SK-N-SH (cell line): ENCODE data around the gene ZDHHC14. TPM values are rescaled to one million over a fixed set of nuclear protein-coding genes. Genes with fewer than 3 reads are reported as not detected.

Source experiments
- CTCF ChIA-PET: fragments of 300-600, 350-600 bp; formaldehyde crosslinking; extraction: SDS; loops from one replicate; lab custom pipeline; 2021; lab: Yijun Ruan, JAX
- POLR2A ChIA-PET: fragments of 350-600 bp; sonication (Branson Sonifier 250); formaldehyde crosslinking; extraction: SDS; loops from one replicate; lab custom pipeline; 2020; ENCODE audit warnings: antibody characterized with exemption, inconsistent platforms; lab: Yijun Ruan, JAX
- DNase-seq: peaks from one replicate; pipeline ENCODE4 v3.0.0; 2012
- H2AFZ ChIP-seq: fragments of 200-600 bp; sonication (generic); 2 replicates; pipeline ENCODE4 v1.8.1; 2016; ENCODE audit warnings: antibody characterized with exemption, mild to moderate bottlenecking, low read depth
- H3F3A ChIP-seq: fragments of 200-600 bp; sonication (generic); replicated peaks from 2 replicates; pipeline ENCODE3; 2016; ENCODE audit warnings: antibody characterized with exemption, mild to moderate bottlenecking; ENCODE audit not compliant: insufficient read depth
- H3K27ac ChIP-seq, 2 experiments: fragments of 200-500 bp in 1 of 2; fragments of 200-600 bp in 1 of 2; sonication (Bioruptor generic) in 1 of 2; sonication (generic), shearing (Covaris generic) in 1 of 2; 2 replicates each; pipeline versions ENCODE4 v1.5.1 to v1.6.1; 2014 to 2016; ENCODE audit warnings: low read depth in 2 of 2, inconsistent platforms in 1 of 2, low read length in 1 of 2, mild to moderate bottlenecking in 1 of 2, mixed read lengths in 1 of 2
- H3K27me3 ChIP-seq: fragments of 200-600 bp; sonication (generic), shearing (Covaris generic); 2 replicates; pipeline ENCODE4 v1.6.1; 2016; ENCODE audit warnings: mixed run types; ENCODE audit not compliant: insufficient read depth
- H3K36me3 ChIP-seq, 2 experiments: fragments of 200-500 bp in 1 of 2; fragments of 200-600 bp in 1 of 2; sonication (Bioruptor generic) in 1 of 2; sonication (generic) in 1 of 2; replicated peaks in 1 of 2; 2 replicates each; pipeline versions ENCODE3 to v1.5.1; 2014 to 2016; ENCODE audit warnings: low read length in 1 of 2, mild to moderate bottlenecking in 1 of 2; ENCODE audit not compliant: insufficient read depth in 2 of 2, control insufficient read depth in 1 of 2
- H3K4me1 ChIP-seq, 2 experiments: fragments of 200-500 bp in 1 of 2; fragments of 200-600 bp in 1 of 2; sonication (Bioruptor generic) in 1 of 2; sonication (generic), shearing (Covaris generic) in 1 of 2; 2 replicates each; pipeline versions ENCODE4 v1.5.1 to v1.6.1; 2014 to 2016; ENCODE audit warnings: low read depth in 1 of 2, low read length in 1 of 2, mixed run types in 1 of 2; ENCODE audit not compliant: insufficient read depth in 2 of 2, control insufficient read depth in 1 of 2
- H3K4me2 ChIP-seq: fragments of 200-600 bp; sonication (generic), shearing (Covaris generic); 2 replicates; pipeline ENCODE4 v1.6.1; 2017; ENCODE audit warnings: mixed run types
- H3K4me3 ChIP-seq, 2 experiments: fragments of 200-500 bp in 1 of 2; fragments of 200-600 bp in 1 of 2; sonication (Bioruptor generic) in 1 of 2; sonication (generic), shearing (Covaris generic) in 1 of 2; 2 replicates each; pipeline versions ENCODE4 v1.5.1 to v1.8.1; 2014 to 2016; ENCODE audit warnings: low read depth in 2 of 2, inconsistent platforms in 1 of 2, low read length in 1 of 2, mild to moderate bottlenecking in 1 of 2, mixed read lengths in 1 of 2, moderate library complexity in 1 of 2
- H3K79me2 ChIP-seq: fragments of 200-600 bp; sonication (generic); 2 replicates; pipeline ENCODE4 v1.8.1; 2017; ENCODE audit warnings: mild to moderate bottlenecking; ENCODE audit not compliant: insufficient read depth
- H3K9ac ChIP-seq: fragments of 200-600 bp; sonication (generic); 2 replicates; pipeline ENCODE4 v1.6.1; 2017; ENCODE audit warnings: mixed run types
- H3K9me2 ChIP-seq: fragments of 200-600 bp; sonication (generic); 2 replicates; pipeline ENCODE4 v1.6.1; 2017; ENCODE audit warnings: mixed run types
- H3K9me3 ChIP-seq: fragments of 200-600 bp; sonication (generic); 2 replicates; pipeline ENCODE4 v1.6.1; 2017; ENCODE audit warnings: mixed run types, mild to moderate bottlenecking, moderate library complexity
- H4K20me1 ChIP-seq: fragments of 200-600 bp; sonication (generic); 2 replicates; pipeline ENCODE4 v1.6.1; 2017; ENCODE audit warnings: mild to moderate bottlenecking, mixed run types; ENCODE audit not compliant: insufficient read depth
- EP300 ChIP-seq, 2 experiments: IDR thresholded peaks; 2 replicates each; pipeline versions ENCODE4 v1.4.0 to v1.6.1; 2012; ENCODE audit warnings: borderline replicate concordance in 1 of 2, low read depth in 1 of 2, low read length in 1 of 2
- EZH2phosphoT487 ChIP-seq: fragments of 200-600 bp; sonication (generic); IDR thresholded peaks from 2 replicates; pipeline ENCODE4 v1.6.1; 2017; ENCODE audit warnings: low read depth, mixed run types, mild to moderate bottlenecking, antibody characterized with exemption, moderate library complexity, borderline replicate concordance
- JUND ChIP-seq: IDR thresholded peaks from 2 replicates; pipeline ENCODE4 v1.4.0; 2012
- MXI1 ChIP-seq: IDR thresholded peaks from 2 replicates; pipeline ENCODE4 v1.6.1; 2012; ENCODE audit warnings: mild to moderate bottlenecking, low read depth, low read length, improper control_type of control experiment
- NFIC ChIP-seq: IDR thresholded peaks from 2 replicates; pipeline ENCODE4 v1.4.0; 2012; ENCODE audit warnings: borderline replicate concordance
- NRF1 ChIP-seq: IDR thresholded peaks from 2 replicates; pipeline ENCODE4 v1.6.1; 2012; ENCODE audit warnings: low read depth, mild to moderate bottlenecking, low read length
- POLR2AphosphoS5 ChIP-seq: IDR thresholded peaks from 2 replicates; pipeline ENCODE4 v1.6.1; 2012; ENCODE audit warnings: low read depth, low read length
- RAD21 ChIP-seq: IDR thresholded peaks from 2 replicates; pipeline ENCODE4 v1.6.1; 2012; ENCODE audit warnings: mild to moderate bottlenecking, low read length
- RCOR1 ChIP-seq: fragments of 150-350 bp; IDR thresholded peaks from 2 replicates; pipeline ENCODE4 v1.6.1; 2017; ENCODE audit warnings: antibody characterized with exemption, low read length
- SIN3A ChIP-seq: IDR thresholded peaks from 2 replicates; pipeline ENCODE4 v1.6.1; 2012; ENCODE audit warnings: low read depth, mild to moderate bottlenecking, low read length, moderate library complexity, borderline replicate concordance
- SMC3 ChIP-seq: IDR thresholded peaks from 2 replicates; pipeline ENCODE4 v1.6.1; 2012; ENCODE audit warnings: low read depth, low read length, improper control_type of control experiment
- TAF1 ChIP-seq: IDR thresholded peaks from 2 replicates; pipeline ENCODE4 v1.6.1; 2012; ENCODE audit warnings: low read depth, mild to moderate bottlenecking, low read length, moderate library complexity, borderline replicate concordance
- TEAD4 ChIP-seq: IDR thresholded peaks from 2 replicates; pipeline ENCODE4 v1.4.0; 2012; ENCODE audit warnings: mild to moderate bottlenecking, borderline replicate concordance; ENCODE audit not compliant: insufficient read depth
- WGBS: methylation state at CpG from one replicate; pipeline ENCODE4 v1.1.6; 2017; ENCODE audit warnings: low lambda C conversion rate; 5-methylcytosine and 5-hydroxymethylcytosine counted together
- polyA plus RNA-seq, 3 experiments: library from polyadenylated mRNA; depleted of rRNA; stranded (reverse); fragments of >200 nt; gene quantifications; 2 replicates each; pipeline ENCODE4 v1.2.3, GENCODE V29; 2012
- TF ChIP-seq, protein P1 (sequence below): IDR thresholded peaks from 2 replicates; pipeline ENCODE4 v1.4.0; 2012; ENCODE audit warnings: low read depth, borderline replicate concordance
- TF ChIP-seq, protein P2 (sequence below): fragments of 200-600 bp; sonication (generic); IDR thresholded peaks from 2 replicates; pipeline ENCODE4 v1.6.1; 2017; ENCODE audit warnings: antibody characterized with exemption, mild to moderate bottlenecking, moderate library complexity
- TF ChIP-seq, protein P3 (sequence below): IDR thresholded peaks from 2 replicates; pipeline ENCODE4 v1.4.0; 2012; ENCODE audit warnings: low read depth
- TF ChIP-seq, protein P4 (sequence below): fragments of 150-350 bp; IDR thresholded peaks from 2 replicates; pipeline ENCODE4 v1.6.1; 2016; ENCODE audit warnings: mild to moderate bottlenecking, low read depth, low read length
- TF ChIP-seq, protein P5 (sequence below): IDR thresholded peaks from 2 replicates; pipeline ENCODE4; 2012

The ZDHHC14 gene
- polyA plus RNA-seq, 1 of the 3 experiments (the other 2 are of a cell fraction): 5.4 TPM

DNA sequence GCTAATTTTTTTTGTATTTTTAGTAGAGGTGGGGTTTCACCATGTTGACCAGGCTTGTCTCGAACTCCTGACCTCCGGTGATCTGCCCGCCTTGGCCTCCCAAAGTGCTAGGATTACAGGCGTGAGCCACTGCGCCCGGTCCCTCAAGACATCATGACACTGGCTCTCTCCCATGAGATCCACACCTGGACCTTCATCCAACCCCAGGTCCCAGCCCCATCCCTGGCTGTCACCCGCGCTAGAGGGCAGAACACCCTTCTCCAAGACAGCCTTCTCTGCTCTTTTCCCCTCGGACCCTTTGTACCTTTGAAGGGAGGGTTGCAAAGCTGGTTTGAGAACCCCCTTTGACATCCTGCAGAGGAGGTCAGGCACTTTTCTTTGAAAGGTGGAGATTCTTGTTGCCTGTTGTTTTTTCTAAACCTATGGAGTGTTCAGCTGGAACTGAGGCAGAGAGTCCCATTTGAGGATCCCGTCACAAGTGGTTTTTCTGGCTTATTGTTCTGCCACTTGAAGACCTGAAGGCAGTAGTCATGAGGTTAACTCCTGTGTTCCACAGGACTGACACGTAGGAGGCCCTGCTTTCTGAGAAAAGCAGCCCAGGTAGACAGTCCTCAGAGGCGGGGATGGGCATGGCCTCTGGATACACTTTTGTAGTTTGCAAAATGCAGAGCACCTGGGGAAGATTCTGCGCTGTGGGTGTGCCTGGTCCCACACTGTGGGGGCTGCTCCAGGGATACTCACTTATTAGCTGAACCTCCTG, 270.9 kb downstream of the ZDHHC14 start:
- H3K27ac ChIP-seq: no peak overlapping the region
- H3K4me3 ChIP-seq: no peak overlapping the region
- no peak overlapping the region for H3K9ac ChIP-seq
- no peaks in the 10 kb centered on the region for H3K27me3 ChIP-seq
- H3K9me3 ChIP-seq: no peaks in the 10 kb centered on the region
- H3K4me1 ChIP-seq: peaks cover 0 to 16% of the 10 kb centered on the region in 2 experiments; a peak in 1 of 4 replicates
- H3F3A ChIP-seq: peaks cover 2% of the 10 kb centered on the region
- TF ChIP-seq EP300 (IDR thresholded peaks at IDR 0.05; ENCODE audit: borderline replicate concordance in 1 of 2, low read depth in 1 of 2, low read length in 1 of 2) (no peak), SIN3A (no peak), MXI1 (no peak), NFIC (no peak), SMC3 (no peak), TEAD4 (no peak), EZH2phosphoT487 (no peak), JUND (no peak), RAD21 (no peak), TAF1 (no peak), NRF1 (no peak), POLR2AphosphoS5 (no peak), RCOR1 (no peak)
- TF ChIP-seq, protein P1, sequence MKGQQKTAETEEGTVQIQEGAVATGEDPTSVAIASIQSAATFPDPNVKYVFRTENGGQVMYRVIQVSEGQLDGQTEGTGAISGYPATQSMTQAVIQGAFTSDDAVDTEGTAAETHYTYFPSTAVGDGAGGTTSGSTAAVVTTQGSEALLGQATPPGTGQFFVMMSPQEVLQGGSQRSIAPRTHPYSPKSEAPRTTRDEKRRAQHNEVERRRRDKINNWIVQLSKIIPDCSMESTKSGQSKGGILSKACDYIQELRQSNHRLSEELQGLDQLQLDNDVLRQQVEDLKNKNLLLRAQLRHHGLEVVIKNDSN: no peak
- TF ChIP-seq, protein P2, sequence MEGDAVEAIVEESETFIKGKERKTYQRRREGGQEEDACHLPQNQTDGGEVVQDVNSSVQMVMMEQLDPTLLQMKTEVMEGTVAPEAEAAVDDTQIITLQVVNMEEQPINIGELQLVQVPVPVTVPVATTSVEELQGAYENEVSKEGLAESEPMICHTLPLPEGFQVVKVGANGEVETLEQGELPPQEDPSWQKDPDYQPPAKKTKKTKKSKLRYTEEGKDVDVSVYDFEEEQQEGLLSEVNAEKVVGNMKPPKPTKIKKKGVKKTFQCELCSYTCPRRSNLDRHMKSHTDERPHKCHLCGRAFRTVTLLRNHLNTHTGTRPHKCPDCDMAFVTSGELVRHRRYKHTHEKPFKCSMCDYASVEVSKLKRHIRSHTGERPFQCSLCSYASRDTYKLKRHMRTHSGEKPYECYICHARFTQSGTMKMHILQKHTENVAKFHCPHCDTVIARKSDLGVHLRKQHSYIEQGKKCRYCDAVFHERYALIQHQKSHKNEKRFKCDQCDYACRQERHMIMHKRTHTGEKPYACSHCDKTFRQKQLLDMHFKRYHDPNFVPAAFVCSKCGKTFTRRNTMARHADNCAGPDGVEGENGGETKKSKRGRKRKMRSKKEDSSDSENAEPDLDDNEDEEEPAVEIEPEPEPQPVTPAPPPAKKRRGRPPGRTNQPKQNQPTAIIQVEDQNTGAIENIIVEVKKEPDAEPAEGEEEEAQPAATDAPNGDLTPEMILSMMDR: no peak
- TF ChIP-seq, protein P3, sequence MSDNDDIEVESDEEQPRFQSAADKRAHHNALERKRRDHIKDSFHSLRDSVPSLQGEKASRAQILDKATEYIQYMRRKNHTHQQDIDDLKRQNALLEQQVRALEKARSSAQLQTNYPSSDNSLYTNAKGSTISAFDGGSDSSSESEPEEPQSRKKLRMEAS: no peak
- TF ChIP-seq, protein P4, sequence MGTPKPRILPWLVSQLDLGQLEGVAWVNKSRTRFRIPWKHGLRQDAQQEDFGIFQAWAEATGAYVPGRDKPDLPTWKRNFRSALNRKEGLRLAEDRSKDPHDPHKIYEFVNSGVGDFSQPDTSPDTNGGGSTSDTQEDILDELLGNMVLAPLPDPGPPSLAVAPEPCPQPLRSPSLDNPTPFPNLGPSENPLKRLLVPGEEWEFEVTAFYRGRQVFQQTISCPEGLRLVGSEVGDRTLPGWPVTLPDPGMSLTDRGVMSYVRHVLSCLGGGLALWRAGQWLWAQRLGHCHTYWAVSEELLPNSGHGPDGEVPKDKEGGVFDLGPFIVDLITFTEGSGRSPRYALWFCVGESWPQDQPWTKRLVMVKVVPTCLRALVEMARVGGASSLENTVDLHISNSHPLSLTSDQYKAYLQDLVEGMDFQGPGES: no peak
- TF ChIP-seq, protein P5, sequence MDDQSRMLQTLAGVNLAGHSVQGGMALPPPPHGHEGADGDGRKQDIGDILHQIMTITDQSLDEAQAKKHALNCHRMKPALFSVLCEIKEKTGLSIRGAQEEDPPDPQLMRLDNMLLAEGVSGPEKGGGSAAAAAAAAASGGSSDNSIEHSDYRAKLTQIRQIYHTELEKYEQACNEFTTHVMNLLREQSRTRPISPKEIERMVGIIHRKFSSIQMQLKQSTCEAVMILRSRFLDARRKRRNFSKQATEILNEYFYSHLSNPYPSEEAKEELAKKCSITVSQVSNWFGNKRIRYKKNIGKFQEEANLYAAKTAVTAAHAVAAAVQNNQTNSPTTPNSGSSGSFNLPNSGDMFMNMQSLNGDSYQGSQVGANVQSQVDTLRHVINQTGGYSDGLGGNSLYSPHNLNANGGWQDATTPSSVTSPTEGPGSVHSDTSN: no peak
- TF ChIP-seq, all 33 proteins: peak for 0
- no peak for DNase-seq
- WGBS: 93% methylated on average over 10 of the region's 13 CpGs
- H3K4me2 ChIP-seq: no peak overlapping the region
- CTCF ChIA-PET: interaction anchor here (3.8 kb wide), 1 partner anchor 16 kb away, joined by 35 read pairs; no protein-coding TSS in a partner anchor
- H3K79me2 ChIP-seq: no peaks in the 10 kb centered on the region
- no peaks in the 10 kb centered on the region for H3K36me3 ChIP-seq
- no peaks in the 10 kb centered on the region for H4K20me1 ChIP-seq
- no peak overlapping the region for H2AFZ ChIP-seq
- no peaks in the 10 kb centered on the region for H3K9me2 ChIP-seq
- POLR2A ChIA-PET: no interaction called here
